ENCODE measurements around the gene BRIX1. TPM values are rescaled to one million over a fixed set of nuclear protein-coding genes. Genes with fewer than 3 reads are reported as not detected.

The BRIX1 gene
- total and polyA plus RNA-seq, 2 donors from 2014 or later: 22.9 to 23.1 TPM

- FAIRE-seq (no peak), DNase-seq (peak in 3 of 5 donors; percentile 37 to 80 (median 71))
- no peaks in the 10 kb centered on the region for H3K9me3 ChIP-seq (ENCODE audit: control insufficient read depth in 2 of 3, insufficient read depth in 1 of 3, low read length in 3 of 3)
- H3K4me3 ChIP-seq (ENCODE audit: low read length in 3 of 3): peak overlapping the region; percentile 96 to 97 (median 96)
- H3K27me3 ChIP-seq (ENCODE audit: control insufficient read depth, insufficient read depth, low read length): no peaks in the 10 kb centered on the region
- H3K4me1 ChIP-seq (ENCODE audit: control insufficient read depth in 2 of 3, insufficient read depth in 2 of 3, low read depth in 1 of 3, low read length in 3 of 3): peaks cover 0 to 18% (median 9%) of the 10 kb centered on the region in 3 donors
- H3K9ac ChIP-seq (ENCODE audit: low read length in 3 of 3): peak overlapping the region; percentile 87 to 91 (median 90)
- H3K36me3 ChIP-seq (ENCODE audit: control insufficient read depth in 2 of 3, insufficient read depth in 3 of 3, low read length in 3 of 3): peaks cover 9 to 18% (median 11%) of the 10 kb centered on the region in 3 donors
- intact Hi-C loops (cut with DNase I): no loop called here
- H3K27ac ChIP-seq (ENCODE audit: low read depth in 2 of 2, low read length in 2 of 2): peak overlapping the region; percentile 78 to 83
- TF ChIP-seq CTCF (IDR thresholded peaks at IDR 0.05; ENCODE audit: borderline replicate concordance, extremely low read depth, insufficient read depth): no peak
Observed at GRCh38 chr5:34914671-34915138, 806 bp upstream of the BRIX1 start.

GRCh38 chr5:34915856-34916192 lies 313 bp downstream of the BRIX1 start:
- H3K36me3 ChIP-seq (ENCODE audit: control insufficient read depth in 2 of 3, insufficient read depth in 3 of 3, low read length in 3 of 3): peaks cover 7 to 27% (median 10%) of the 10 kb centered on the region in 3 donors
- H3K27me3 ChIP-seq (ENCODE audit: control insufficient read depth, insufficient read depth, low read length): no peaks in the 10 kb centered on the region
- H3K9ac ChIP-seq (ENCODE audit: low read length in 3 of 3): peak overlapping the region; percentile 90 to 96 (median 96)
- DNase-seq: no peak
- no peak for FAIRE-seq
- H3K27ac ChIP-seq (ENCODE audit: low read depth in 2 of 2, low read length in 2 of 2): peak overlapping the region; percentile 78 to 83
- intact Hi-C loops (cut with DNase I): no loop called here
- peaks cover 0 to 18% (median 9%) of the 10 kb centered on the region in 3 donors for H3K4me1 ChIP-seq (ENCODE audit: control insufficient read depth in 2 of 3, insufficient read depth in 2 of 3, low read depth in 1 of 3, low read length in 3 of 3)
- no peaks in the 10 kb centered on the region for H3K9me3 ChIP-seq (ENCODE audit: control insufficient read depth in 2 of 3, insufficient read depth in 1 of 3, low read length in 3 of 3)
- peak overlapping the region; percentile 96 to 97 (median 96) for H3K4me3 ChIP-seq (ENCODE audit: low read length in 3 of 3)
- no peak for TF ChIP-seq CTCF (IDR thresholded peaks at IDR 0.05; ENCODE audit: borderline replicate concordance, extremely low read depth, insufficient read depth)

- intact Hi-C loops (cut with DNase I): no loop called here
- H3K27me3 ChIP-seq (ENCODE audit: control insufficient read depth, insufficient read depth, low read length): no peaks in the 10 kb centered on the region
- H3K4me3 ChIP-seq (ENCODE audit: low read length in 3 of 3): peak overlapping the region; percentile 96 to 97 (median 96)
- H3K27ac ChIP-seq (ENCODE audit: low read depth in 2 of 2, low read length in 2 of 2): no peak overlapping the region
- peaks cover 1 to 22% (median 4%) of the 10 kb centered on the region in 3 donors for H3K36me3 ChIP-seq (ENCODE audit: control insufficient read depth in 2 of 3, insufficient read depth in 3 of 3, low read length in 3 of 3)
- H3K4me1 ChIP-seq (ENCODE audit: control insufficient read depth in 2 of 3, insufficient read depth in 2 of 3, low read depth in 1 of 3, low read length in 3 of 3): peaks cover 0 to 18% (median 9%) of the 10 kb centered on the region in 3 donors
- peak overlapping the region in 2 of 3 donors; percentile 90 to 96 for H3K9ac ChIP-seq (ENCODE audit: low read length in 3 of 3)
- TF ChIP-seq CTCF (IDR thresholded peaks at IDR 0.05; ENCODE audit: borderline replicate concordance, extremely low read depth, insufficient read depth): no peak
- FAIRE-seq (no peak), DNase-seq (no peak)
- H3K9me3 ChIP-seq (ENCODE audit: control insufficient read depth in 2 of 3, insufficient read depth in 1 of 3, low read length in 3 of 3): no peaks in the 10 kb centered on the region
Observed at GRCh38 chr5:34916518-34916917, 1.0 kb downstream of the BRIX1 start.

- Histone ChIP-seq H3K4me3 (ENCODE audit: low read length in 3 of 3) (no peak overlapping the region), H3K9me3 (ENCODE audit: control insufficient read depth in 2 of 3, insufficient read depth in 1 of 3, low read length in 3 of 3) (no peaks in the 10 kb centered on the region), H3K27me3 (ENCODE audit: control insufficient read depth, insufficient read depth, low read length) (no peaks in the 10 kb centered on the region), H3K27ac (ENCODE audit: low read depth in 2 of 2, low read length in 2 of 2) (no peak overlapping the region), H3K9ac (ENCODE audit: low read length in 3 of 3) (no peak overlapping the region), H3K36me3 (ENCODE audit: control insufficient read depth in 2 of 3, insufficient read depth in 3 of 3, low read length in 3 of 3) (peaks cover 2 to 29% (median 2%) of the 10 kb centered on the region in 3 donors), H3K4me1 (ENCODE audit: control insufficient read depth in 2 of 3, insufficient read depth in 2 of 3, low read depth in 1 of 3, low read length in 3 of 3) (peaks cover 0 to 18% (median 9%) of the 10 kb centered on the region in 3 donors)
- FAIRE-seq (no peak), DNase-seq (no peak)
- no peak for TF ChIP-seq CTCF (IDR thresholded peaks at IDR 0.05; ENCODE audit: borderline replicate concordance, extremely low read depth, insufficient read depth)
- intact Hi-C loops (cut with DNase I): no loop called here
Observed at GRCh38 chr5:34918025-34918424, 2.5 kb downstream of the BRIX1 start.
